Measurements from ENCODE around the gene ITPKB.

Gene ITPKB

GRCh38 chr1:226739696-226740065 lies 599 bp upstream of the ITPKB start:
- Mint-ChIP-seq H3K36me3 (ENCODE audit: low read depth) (peaks cover 17% of the 10 kb centered on the region), H3K4me3 (peak overlapping the region; percentile 99), H3K27me3 (no peaks in the 10 kb centered on the region), H3K27ac (peak overlapping the region; percentile 98), H3K4me1 (ENCODE audit: low read depth) (peaks cover 38% of the 10 kb centered on the region), H3K9me3 (peaks cover 3% of the 10 kb centered on the region)

GRCh38 chr1:226738421-226738994 lies 574 bp downstream of the ITPKB start:
- Mint-ChIP-seq H3K27ac (peak overlapping the region; percentile 98), H3K4me3 (peak overlapping the region; percentile 99), H3K27me3 (no peaks in the 10 kb centered on the region), H3K4me1 (ENCODE audit: low read depth) (peaks cover 50% of the 10 kb centered on the region), H3K36me3 (ENCODE audit: low read depth) (peaks cover 24% of the 10 kb centered on the region), H3K9me3 (peaks cover 3% of the 10 kb centered on the region)

- Mint-ChIP-seq H3K27me3 (no peaks in the 10 kb centered on the region), H3K27ac (peak overlapping the region; percentile 98), H3K9me3 (peaks cover 2% of the 10 kb centered on the region), H3K36me3 (ENCODE audit: low read depth) (peaks cover 26% of the 10 kb centered on the region), H3K4me3 (peak overlapping the region; percentile 99), H3K4me1 (ENCODE audit: low read depth) (peaks cover 56% of the 10 kb centered on the region)
Observed at GRCh38 chr1:226737819-226738420, 1.2 kb downstream of the ITPKB start.

- H3K4me3 Mint-ChIP-seq: peak overlapping the region; percentile 99
- H3K9me3 Mint-ChIP-seq: no peaks in the 10 kb centered on the region
- H3K27me3 Mint-ChIP-seq: no peaks in the 10 kb centered on the region
- peaks cover 32% of the 10 kb centered on the region for H3K36me3 Mint-ChIP-seq (ENCODE audit: low read depth)
- H3K27ac Mint-ChIP-seq: peak overlapping the region; percentile 98
- H3K4me1 Mint-ChIP-seq (ENCODE audit: low read depth): peaks cover 60% of the 10 kb centered on the region
Observed at GRCh38 chr1:226736908-226737818, 1.9 kb downstream of the ITPKB start.

GRCh38 chr1:226736001-226736907 lies 2.8 kb downstream of the ITPKB start:
- Mint-ChIP-seq H3K4me3 (peak overlapping the region; percentile 99), H3K27me3 (no peaks in the 10 kb centered on the region), H3K36me3 (ENCODE audit: low read depth) (peaks cover 38% of the 10 kb centered on the region), H3K27ac (peak overlapping the region; percentile 61), H3K4me1 (ENCODE audit: low read depth) (peaks cover 66% of the 10 kb centered on the region), H3K9me3 (no peaks in the 10 kb centered on the region)

GRCh38 chr1:226735576-226735975 lies 3.5 kb downstream of the ITPKB start:
- H3K36me3 Mint-ChIP-seq (ENCODE audit: low read depth): peaks cover 45% of the 10 kb centered on the region
- H3K4me1 Mint-ChIP-seq (ENCODE audit: low read depth): peaks cover 67% of the 10 kb centered on the region
- H3K27ac Mint-ChIP-seq: peak overlapping the region; percentile 55
- H3K4me3 Mint-ChIP-seq: peak overlapping the region; percentile 99
- H3K9me3 Mint-ChIP-seq: no peaks in the 10 kb centered on the region
- no peaks in the 10 kb centered on the region for H3K27me3 Mint-ChIP-seq

GRCh38 chr1:226734611-226735153 lies 4.4 kb downstream of the ITPKB start:
- H3K4me1 Mint-ChIP-seq (ENCODE audit: low read depth): peaks cover 68% of the 10 kb centered on the region

GRCh38 chr1:226733876-226734275 lies 5.2 kb downstream of the ITPKB start:
- no peaks in the 10 kb centered on the region for H3K27me3 Mint-ChIP-seq
- H3K36me3 Mint-ChIP-seq (ENCODE audit: low read depth): peaks cover 55% of the 10 kb centered on the region
- H3K9me3 Mint-ChIP-seq: no peaks in the 10 kb centered on the region
- H3K4me3 Mint-ChIP-seq: peak overlapping the region; percentile 99
- peaks cover 70% of the 10 kb centered on the region for H3K4me1 Mint-ChIP-seq (ENCODE audit: low read depth)
- H3K27ac Mint-ChIP-seq: peak overlapping the region; percentile 95

More at GRCh38 chr1:226734611-226735153, 4.4 kb downstream of the ITPKB start:
- Mint-ChIP-seq H3K27ac (peak overlapping the region; percentile 95), H3K36me3 (ENCODE audit: low read depth) (peaks cover 53% of the 10 kb centered on the region), H3K9me3 (no peaks in the 10 kb centered on the region), H3K4me3 (peak overlapping the region; percentile 99), H3K27me3 (no peaks in the 10 kb centered on the region)

- Mint-ChIP-seq H3K4me3 (peak overlapping the region; percentile 99), H3K4me1 (ENCODE audit: low read depth) (peaks cover 76% of the 10 kb centered on the region), H3K36me3 (ENCODE audit: low read depth) (peaks cover 60% of the 10 kb centered on the region), H3K27ac (peak overlapping the region; percentile 95), H3K27me3 (no peaks in the 10 kb centered on the region), H3K9me3 (no peaks in the 10 kb centered on the region)
Observed at GRCh38 chr1:226733304-226733703, 5.8 kb downstream of the ITPKB start.

GRCh38 chr1:226732856-226733291 lies 6.2 kb downstream of the ITPKB start:
- Mint-ChIP-seq H3K36me3 (ENCODE audit: low read depth) (peaks cover 65% of the 10 kb centered on the region), H3K9me3 (no peaks in the 10 kb centered on the region), H3K4me1 (ENCODE audit: low read depth) (peaks cover 80% of the 10 kb centered on the region), H3K27ac (peak overlapping the region; percentile 95), H3K27me3 (no peaks in the 10 kb centered on the region), H3K4me3 (peak overlapping the region; percentile 99)

GRCh38 chr1:226731257-226731893 lies 7.7 kb downstream of the ITPKB start:
- Mint-ChIP-seq H3K36me3 (ENCODE audit: low read depth) (peaks cover 74% of the 10 kb centered on the region), H3K4me3 (peak overlapping the region; percentile 99), H3K4me1 (ENCODE audit: low read depth) (peaks cover 95% of the 10 kb centered on the region), H3K27ac (peak overlapping the region; percentile 95), H3K9me3 (no peaks in the 10 kb centered on the region), H3K27me3 (no peaks in the 10 kb centered on the region)

- Mint-ChIP-seq H3K27ac (peak overlapping the region; percentile 95), H3K4me3 (peak overlapping the region; percentile 99), H3K27me3 (no peaks in the 10 kb centered on the region), H3K4me1 (ENCODE audit: low read depth) (peaks cover 100% of the 10 kb centered on the region), H3K36me3 (ENCODE audit: low read depth) (peaks cover 74% of the 10 kb centered on the region), H3K9me3 (no peaks in the 10 kb centered on the region)
Observed at GRCh38 chr1:226730836-226731235, 8.2 kb downstream of the ITPKB start.

- Mint-ChIP-seq H3K27ac (peak overlapping the region; percentile 95), H3K27me3 (no peaks in the 10 kb centered on the region), H3K4me3 (peak overlapping the region; percentile 99), H3K36me3 (ENCODE audit: low read depth) (peaks cover 71% of the 10 kb centered on the region), H3K4me1 (ENCODE audit: low read depth) (peaks cover 100% of the 10 kb centered on the region), H3K9me3 (no peaks in the 10 kb centered on the region)
Observed at GRCh38 chr1:226730071-226730470, 9.0 kb downstream of the ITPKB start.

All from stimulated activated naive CD8-positive, alpha-beta T cell treated with anti-CD3 and anti-CD28 coated beads, Interleukin-15, Interleukin-2, amounts not matched to agents 100 ng/mL and 50 ng/mL, for 24 hours (primary cell).